NCI-H446 treated with DMSO at 0.1 percent for 48 hours (cell line): ENCODE data around the gene ZNF451.
A peak's percentile ranks its signal among the peaks of the same experiment; 100 is the strongest.

Experiments used
- DNase-seq: peaks from one replicate; lab custom pipeline; 2025; lab: John Stamatoyannopoulos, UW

Gene ZNF451

GRCh38 chr6:57147955-57148858, 58.2 kb downstream of the ZNF451 start:
- no peak for DNase-seq

GRCh38 chr6:57158658-57159057, 68.7 kb downstream of the ZNF451 start:
- DNase-seq, result no peak

GRCh38 chr6:57159127-57159526, 69.1 kb downstream of the ZNF451 start:
- no peak for DNase-seq

- no peak for DNase-seq
Measured at GRCh38 chr6:57162028-57162427, 72.0 kb downstream of the ZNF451 start.

- no peak for DNase-seq
Measured at GRCh38 chr6:57162516-57162915, 72.5 kb downstream of the ZNF451 start.

- no peak for DNase-seq
Measured at GRCh38 chr6:57163956-57164355, 74.0 kb downstream of the ZNF451 start.

GRCh38 chr6:57165080-57165479, 75.1 kb downstream of the ZNF451 start:
- DNase-seq, result no peak

GRCh38 chr6:57172136-57173055, 82.4 kb downstream of the ZNF451 start, which contains the start of gene BAG2:
TSS of gene BAG2 (plus strand) at chr6:57172326. CDS start at chr6:57172698, 372 bp downstream.
- peak; percentile 79 for DNase-seq

- peak; percentile 27 for DNase-seq
Measured at GRCh38 chr6:57173056-57173885, 83.3 kb downstream of the ZNF451 start.

- peak; percentile 23 for DNase-seq
Measured at GRCh38 chr6:57173886-57174510, 84.0 kb downstream of the ZNF451 start.

- DNase-seq, result no peak
Measured at GRCh38 chr6:57174511-57174907, 84.5 kb downstream of the ZNF451 start.

- no peak for DNase-seq
Measured at GRCh38 chr6:57177545-57178265, 87.7 kb downstream of the ZNF451 start.

GRCh38 chr6:57180596-57180995, 90.6 kb downstream of the ZNF451 start:
- no peak for DNase-seq

GRCh38 chr6:57182017-57182432, 92.0 kb downstream of the ZNF451 start:
- DNase-seq, result no peak

GRCh38 chr6:57183336-57183735, 93.3 kb downstream of the ZNF451 start:
- DNase-seq, result no peak

- peak; percentile 6 for DNase-seq
Measured at GRCh38 chr6:57190140-57190539, 100.2 kb downstream of the ZNF451 start.

- no peak for DNase-seq
Measured at GRCh38 chr6:57193177-57193576, 103.2 kb downstream of the ZNF451 start.

- DNase-seq, result no peak
Measured at GRCh38 chr6:57195457-57195856, 105.5 kb downstream of the ZNF451 start.

GRCh38 chr6:57198926-57199636, 109.1 kb downstream of the ZNF451 start:
- DNase-seq, result no peak

GRCh38 chr6:57201718-57202117, 111.7 kb downstream of the ZNF451 start:
- no peak for DNase-seq
